Activated CD4-positive, alpha-beta T cell treated with anti-CD3 and anti-CD28 coated beads for 36 hours (primary cell): ENCODE results near the gene ABCB9. TPM values are rescaled to one million over a fixed set of nuclear protein-coding genes. Genes with fewer than 3 reads are reported as not detected.
"Not testable (repeated sequence)": the region's sequence is repeated elsewhere in the genome, so short reads cannot be mapped to it uniquely, and the experiment has no call there.

Experiments used
- ATAC-seq: fragments of 200-7000 bp; cut with Tn5 transposase; one replicate; pipeline ENCODE4 v1.10.0; 2021; ENCODE audit warnings: mild to moderate bottlenecking, moderate library complexity
- CTCF ChIA-PET: fragments of 350-600 bp; sonication (Branson Sonifier 250); formaldehyde crosslinking; loops from one replicate; lab custom pipeline; 2021; ENCODE audit warnings: antibody characterized with exemption; lab: Charles Lee
- POLR2A ChIA-PET: fragments of 350-600 bp; sonication (Branson Sonifier 250); formaldehyde crosslinking; loops from one replicate; lab custom pipeline; 2021; ENCODE audit warnings: antibody characterized with exemption, inconsistent platforms; lab: Charles Lee
- DNase-seq: peaks from one replicate; pipeline ENCODE4 v3.0.0-alpha.2; 2020
- H3K27ac Mint-ChIP-seq: one replicate; pipeline ENCODE4 v1.8.0; 2021; ENCODE audit warnings: mixed read lengths
- H3K27me3 Mint-ChIP-seq: one replicate; pipeline ENCODE4 v1.8.0; 2021; ENCODE audit warnings: mixed read lengths
- H3K36me3 Mint-ChIP-seq: one replicate; pipeline ENCODE4 v1.8.0; 2021; ENCODE audit warnings: low read depth, mixed read lengths
- H3K4me1 Mint-ChIP-seq: one replicate; pipeline ENCODE4 v1.8.0; 2021; ENCODE audit warnings: mixed read lengths
- H3K4me3 Mint-ChIP-seq: one replicate; pipeline ENCODE4 v1.8.0; 2021; ENCODE audit warnings: mild to moderate bottlenecking, moderate library complexity, mixed read lengths
- H3K9me3 Mint-ChIP-seq: one replicate; pipeline ENCODE4 v1.8.0; 2021; ENCODE audit warnings: low read depth, mixed read lengths
- intact Hi-C, 2 experiments: fragments of 100-400 bp; cut with DNase I in 1 of 2; cut with micrococcal nuclease in 1 of 2; formaldehyde crosslinking; loops; one replicate each; pipeline versions ENCODE4 v1.14.2 to v1.15.1; 2022 to 2024; cut with DNase I, micrococcal nuclease
- total RNA-seq, 2 experiments: library from RNA; stranded (reverse); gene quantifications; one replicate each; pipeline ENCODE4 v1.2.3, GENCODE V29; 2021

ABCB9 gene
- total RNA-seq, 2 experiments from 2014 or later: 3.8 to 6.3 TPM

DNA sequence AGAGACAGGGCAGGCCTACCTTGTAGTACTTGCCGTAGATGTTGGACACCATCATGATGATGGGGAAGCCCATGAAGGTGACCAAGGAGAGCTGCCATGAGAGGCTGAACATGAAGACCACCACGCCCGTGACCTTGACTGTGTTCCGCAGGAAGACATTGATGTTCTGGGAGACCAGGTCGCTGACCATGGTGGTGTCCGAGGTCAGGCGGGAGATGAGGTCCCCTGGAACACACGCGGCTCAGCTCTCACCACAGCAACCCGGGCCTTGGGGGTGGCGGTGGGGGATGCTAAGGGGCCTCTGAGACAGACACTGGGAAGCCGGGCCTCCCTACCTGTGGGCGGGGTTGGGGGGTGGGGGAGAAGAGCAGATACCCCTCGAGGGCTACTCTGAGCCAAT lies 17.7 kb downstream of the ABCB9 start:
- Mint-ChIP-seq H3K4me3 (no peak overlapping the region), H3K4me1 (peaks cover 17% of the 10 kb centered on the region), H3K36me3 (peaks cover 2% of the 10 kb centered on the region), H3K27me3 (no peaks in the 10 kb centered on the region), H3K9me3 (no peaks in the 10 kb centered on the region), H3K27ac (no peak overlapping the region)
- ChIA-PET CTCF (interaction anchor here (0.7 to 0.9 kb wide), 4 partner anchors 67 to 88 kb away, joined by 3 to 4 read pairs (median 3); no protein-coding TSS in a partner anchor), POLR2A (no interaction called here)
- DNase-seq (no peak), ATAC-seq (no peak)
- intact Hi-C loops: no loop called here

DNA sequence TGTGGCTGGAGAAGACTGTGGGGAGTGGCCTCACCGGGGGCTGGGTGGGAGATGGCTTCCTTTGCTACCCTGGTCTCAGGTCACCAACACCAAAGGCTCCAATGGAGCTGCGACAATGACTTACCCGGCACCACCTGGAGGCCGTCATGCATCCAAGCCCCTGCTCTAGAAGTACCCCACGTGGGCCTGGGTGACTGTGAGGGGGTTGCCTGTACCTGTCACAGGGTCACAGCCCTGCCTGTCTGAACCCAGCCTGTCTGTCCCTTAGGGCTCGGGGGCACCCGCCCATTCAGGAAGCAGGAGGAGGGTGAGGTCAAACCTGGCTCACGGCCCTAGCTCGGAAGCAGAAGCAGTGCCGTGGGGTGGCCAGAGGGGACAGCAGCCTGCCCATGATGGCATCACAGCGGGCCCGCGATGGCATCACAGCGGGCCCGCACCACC lies 18.9 kb downstream of the ABCB9 start:
- Mint-ChIP-seq H3K27me3 (no peaks in the 10 kb centered on the region), H3K9me3 (no peaks in the 10 kb centered on the region), H3K4me1 (peaks cover 22% of the 10 kb centered on the region), H3K27ac (peak overlapping the region; percentile 40), H3K4me3 (no peak overlapping the region), H3K36me3 (peaks cover 2% of the 10 kb centered on the region)
- intact Hi-C loops: loop anchor here (1.0 to 2.0 kb wide), 3 partner anchors 61 to 75 kb away; no protein-coding TSS in a partner anchor
- DNase-seq (no peak), ATAC-seq (no peak)
- CTCF ChIA-PET: interaction anchor here (0.6 to 1.8 kb wide), 10 partner anchors 28 to 195 kb away, joined by 3 to 5 read pairs (median 4); partner anchors contain the start of gene OGFOD2
- POLR2A ChIA-PET: interaction anchor here (0.6 kb wide), 2 partner anchors 14 to 30 kb away, joined by 3 to 4 read pairs; no protein-coding TSS in a partner anchor

DNA sequence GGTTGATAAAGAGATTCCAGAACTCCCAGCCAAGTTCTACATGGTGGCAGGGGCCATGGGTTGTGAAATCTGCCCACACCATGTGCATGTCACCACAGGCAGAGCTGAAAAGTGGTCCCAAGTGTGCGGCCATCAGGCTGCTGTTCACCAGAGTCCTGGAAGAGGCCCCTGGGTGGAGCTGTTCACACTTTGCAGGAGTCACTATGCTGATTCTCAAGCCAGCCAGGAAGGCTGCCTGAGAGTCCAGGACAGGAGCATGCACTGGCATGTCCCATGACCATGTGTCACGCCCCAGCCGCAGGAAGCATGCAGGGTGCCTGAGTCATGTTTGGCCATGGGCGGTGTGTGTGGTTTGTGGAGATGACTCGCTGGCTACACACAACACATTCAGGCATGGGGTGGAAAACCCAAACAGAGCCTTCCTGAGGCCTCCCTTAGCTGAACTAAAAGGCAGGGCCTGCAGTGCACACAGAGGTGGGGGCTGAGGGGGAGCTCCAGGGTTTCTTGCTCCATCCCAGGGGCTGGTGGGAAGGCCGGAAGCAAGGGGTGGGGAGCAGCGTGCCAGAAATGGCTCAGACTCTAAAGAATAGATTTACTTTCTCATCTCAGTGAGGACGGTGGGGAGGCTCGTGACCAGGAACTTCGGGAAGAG lies 19.4 kb downstream of the ABCB9 start:
- Mint-ChIP-seq H3K27me3 (no peaks in the 10 kb centered on the region), H3K27ac (peak overlapping the region; percentile 40), H3K9me3 (no peaks in the 10 kb centered on the region), H3K36me3 (peaks cover 2% of the 10 kb centered on the region), H3K4me1 (peaks cover 20% of the 10 kb centered on the region), H3K4me3 (no peak overlapping the region)
- intact Hi-C loops: loop anchor here (1.0 to 2.0 kb wide), 4 partner anchors 49 to 75 kb away; no protein-coding TSS in a partner anchor
- DNase-seq (peak; percentile 94), ATAC-seq (peak; percentile 98)
- CTCF ChIA-PET: interaction anchor here (0.6 to 1.8 kb wide), 13 partner anchors 8 to 284 kb away, joined by 3 to 5 read pairs (median 4); partner anchors contain the start of gene OGFOD2
- POLR2A ChIA-PET: interaction anchor here (0.6 kb wide), 2 partner anchors 8 to 14 kb away, joined by 3 read pairs; no protein-coding TSS in a partner anchor

DNA sequence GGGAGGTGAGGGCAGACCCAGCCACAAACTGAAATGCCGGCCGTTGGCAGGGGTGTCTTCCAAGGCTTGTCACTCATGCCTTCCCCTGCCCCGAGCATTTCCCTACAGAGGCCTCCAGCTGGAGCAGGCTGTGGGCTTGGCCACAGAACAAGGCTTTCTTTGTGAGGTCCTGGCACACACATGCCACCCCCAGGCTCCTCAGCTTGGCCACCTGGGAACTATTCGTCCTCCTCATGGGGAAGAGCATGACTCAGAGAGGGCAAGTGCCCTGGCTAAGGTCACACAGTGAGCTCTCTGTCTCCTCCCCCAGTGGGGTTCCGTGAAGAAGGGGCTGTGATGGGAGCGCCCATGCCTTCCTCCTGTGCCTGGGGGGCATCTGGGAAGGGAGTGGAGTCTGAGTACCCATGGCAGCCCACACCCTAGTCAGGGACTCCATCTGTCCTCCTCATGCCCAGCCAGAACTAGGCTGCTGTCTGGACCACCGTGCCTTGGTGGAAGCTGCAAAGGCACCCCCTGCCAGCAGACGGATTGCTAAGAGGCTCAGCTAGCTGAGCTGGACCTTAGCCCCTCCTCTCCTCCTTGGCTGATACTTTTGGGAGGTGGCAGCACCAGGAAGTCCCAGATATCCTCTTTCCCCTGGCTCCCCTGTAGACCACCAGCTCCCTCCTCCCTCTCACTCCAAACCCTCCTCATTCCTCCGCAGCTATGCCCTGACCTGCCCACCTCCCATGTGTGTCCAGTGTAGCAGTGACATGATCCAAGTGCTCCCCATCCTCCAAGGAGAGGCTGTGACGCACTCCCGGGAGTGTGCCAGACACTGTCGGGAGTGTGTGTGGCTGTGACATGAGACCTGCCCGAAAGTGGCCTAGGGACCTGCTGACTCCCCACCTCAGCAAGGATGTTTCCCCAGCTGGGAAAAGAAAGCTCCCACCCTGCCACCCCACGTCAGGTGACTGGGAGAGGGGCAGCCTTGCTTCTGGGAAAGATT lies 21.4 kb downstream of the ABCB9 start:
- Mint-ChIP-seq H3K27me3 (no peaks in the 10 kb centered on the region), H3K27ac (no peak overlapping the region), H3K9me3 (no peaks in the 10 kb centered on the region), H3K4me3 (no peak overlapping the region), H3K4me1 (peaks cover 20% of the 10 kb centered on the region), H3K36me3 (peaks cover 2% of the 10 kb centered on the region)
- DNase-seq: no peak
- CTCF ChIA-PET: interaction anchor here (0.7 to 1.6 kb wide), 5 partner anchors 57 to 84 kb away, joined by 4 to 7 read pairs (median 5); no protein-coding TSS in a partner anchor
- intact Hi-C loops: no loop called here
- ATAC-seq: no peak
- POLR2A ChIA-PET: no interaction called here

DNA sequence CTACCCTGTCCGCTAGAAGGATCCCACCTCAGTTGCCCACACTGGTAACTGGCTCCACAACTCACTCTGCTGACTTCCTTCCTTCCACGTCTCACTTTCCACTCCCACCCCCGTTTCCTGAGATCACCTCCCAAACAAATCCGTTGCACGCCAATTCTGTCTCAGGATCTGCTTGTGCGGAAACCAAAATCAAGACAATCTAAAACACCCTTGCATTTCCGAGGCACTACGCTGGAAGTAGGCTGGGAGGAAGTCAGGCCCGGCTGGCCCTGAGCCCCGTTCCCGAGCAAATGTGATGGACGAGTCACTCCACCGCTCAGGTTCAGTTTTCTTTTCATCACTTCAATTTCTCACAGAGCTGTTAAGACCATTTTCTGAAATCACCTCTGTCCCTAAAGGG lies 23.1 kb downstream of the ABCB9 start:
- ATAC-seq (no peak), DNase-seq (no peak)
- Mint-ChIP-seq H3K27me3 (no peaks in the 10 kb centered on the region), H3K9me3 (no peaks in the 10 kb centered on the region), H3K4me1 (peaks cover 20% of the 10 kb centered on the region), H3K4me3 (no peak overlapping the region), H3K36me3 (no peaks in the 10 kb centered on the region), H3K27ac (no peak overlapping the region)
- CTCF ChIA-PET: no interaction called here
- POLR2A ChIA-PET: no interaction called here
- intact Hi-C loops: no loop called here

DNA sequence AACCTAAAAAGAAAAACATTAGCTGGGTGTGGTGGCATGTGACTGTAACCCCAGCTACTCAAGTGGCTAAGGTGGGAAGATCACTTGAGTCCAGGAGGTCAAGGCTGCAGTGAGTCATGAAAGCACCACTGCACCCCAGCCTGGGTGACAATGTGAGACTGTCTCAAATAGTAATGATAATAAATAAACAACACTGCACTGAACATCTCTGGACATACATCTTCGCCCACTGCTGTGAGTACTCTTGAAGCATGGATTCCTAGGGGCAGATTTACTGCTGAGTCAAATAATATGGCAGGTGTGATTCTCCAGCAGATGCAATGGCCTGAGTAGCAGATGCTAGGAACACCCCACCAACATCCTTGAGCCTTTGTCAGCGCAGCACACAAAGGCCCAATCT lies 23.6 kb downstream of the ABCB9 start:
- CTCF ChIA-PET: interaction anchor here (0.9 kb wide), 1 partner anchor 72 kb away, joined by 4 read pairs; no protein-coding TSS in a partner anchor
- DNase-seq (no peak), ATAC-seq (no peak)
- Mint-ChIP-seq H3K27ac (no peak overlapping the region), H3K36me3 (peaks cover 3% of the 10 kb centered on the region), H3K9me3 (no peaks in the 10 kb centered on the region), H3K27me3 (no peaks in the 10 kb centered on the region), H3K4me1 (peaks cover 20% of the 10 kb centered on the region), H3K4me3 (no peak overlapping the region)
- POLR2A ChIA-PET: no interaction called here
- intact Hi-C loops: no loop called here

DNA sequence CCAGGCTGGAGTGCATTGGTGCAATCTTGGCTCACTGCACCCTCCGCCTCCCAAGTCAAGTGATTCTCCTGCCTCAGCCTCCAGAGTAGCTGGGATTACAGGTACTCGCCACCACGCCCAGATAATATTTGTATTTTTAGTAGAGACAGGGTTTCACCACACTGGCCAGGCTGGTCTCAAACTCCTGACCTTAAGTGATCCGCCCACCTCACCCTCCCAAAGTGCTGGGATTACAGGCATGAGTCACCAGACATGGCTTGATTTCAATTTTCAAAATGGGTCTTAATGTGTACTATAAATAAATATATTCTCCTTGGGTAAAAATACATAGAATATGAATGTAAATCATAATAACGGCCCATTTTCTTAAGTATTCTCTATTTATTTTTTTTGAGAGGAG lies 24.9 kb downstream of the ABCB9 start:
- H3K36me3 Mint-ChIP-seq, ATAC-seq, H3K27me3 Mint-ChIP-seq, H3K4me1 Mint-ChIP-seq, intact Hi-C loops, H3K9me3 Mint-ChIP-seq, DNase-seq, H3K27ac Mint-ChIP-seq, POLR2A ChIA-PET, H3K4me3 Mint-ChIP-seq: not testable (repeated sequence)
- CTCF ChIA-PET: interaction anchor here (0.6 kb wide), 1 partner anchor 297 kb away, joined by 3 read pairs; no protein-coding TSS in a partner anchor

DNA sequence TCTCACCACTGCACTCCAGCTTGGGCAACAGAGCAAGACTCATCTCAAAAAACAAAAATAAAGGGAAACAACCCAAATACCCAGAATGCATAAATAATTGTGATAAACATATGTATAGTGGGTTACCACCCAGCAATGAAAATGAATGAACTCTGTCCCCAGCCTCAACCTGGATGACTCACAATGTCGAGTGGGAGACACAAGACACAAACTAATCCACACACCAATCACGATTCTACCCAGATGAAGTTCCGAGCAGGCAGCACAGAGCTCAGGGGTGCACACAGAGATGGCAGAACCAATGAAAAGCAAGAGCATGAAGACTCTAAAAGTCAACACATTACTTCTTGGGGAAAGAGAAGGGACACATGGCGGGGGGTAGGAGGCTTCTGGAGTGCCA lies 27.1 kb downstream of the ABCB9 start:
- Mint-ChIP-seq H3K27ac (no peak overlapping the region), H3K9me3 (no peaks in the 10 kb centered on the region), H3K36me3 (peaks cover 3% of the 10 kb centered on the region), H3K4me3 (no peak overlapping the region), H3K27me3 (no peaks in the 10 kb centered on the region), H3K4me1 (peaks cover 5% of the 10 kb centered on the region)
- ATAC-seq (no peak), DNase-seq (no peak)
- intact Hi-C loops: no loop called here
- POLR2A ChIA-PET: no interaction called here
- CTCF ChIA-PET: no interaction called here

DNA sequence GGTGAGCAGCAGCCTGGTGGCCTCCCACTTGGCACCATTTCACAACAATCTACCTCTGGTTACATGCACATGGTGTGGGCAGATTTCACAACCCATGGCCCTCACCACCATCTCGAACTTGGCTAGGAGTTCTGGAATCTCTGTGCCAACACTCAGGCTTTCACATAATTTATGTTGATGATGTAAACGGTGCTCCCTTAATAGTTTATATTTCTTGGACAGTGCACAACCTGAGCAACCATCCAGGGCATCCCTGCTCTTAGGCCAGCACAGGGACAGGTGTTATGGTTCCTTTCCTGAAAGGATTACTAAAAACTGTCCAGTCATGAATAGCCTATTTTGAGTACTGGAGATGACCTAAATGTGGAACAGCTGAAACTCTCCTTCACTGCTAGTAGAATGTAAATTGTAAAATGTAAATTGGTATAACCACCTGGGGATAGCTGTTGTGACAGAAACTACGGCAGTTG lies 28.6 kb downstream of the ABCB9 start:
- intact Hi-C loops: no loop called here
- no peak overlapping the region for H3K4me3 Mint-ChIP-seq
- no peaks in the 10 kb centered on the region for H3K4me1 Mint-ChIP-seq
- peaks cover 3% of the 10 kb centered on the region for H3K36me3 Mint-ChIP-seq
- H3K27me3 Mint-ChIP-seq: no peaks in the 10 kb centered on the region
- ChIA-PET CTCF (interaction anchor here (0.6 kb wide), 1 partner anchor 1955 kb away, joined by 3 read pairs; no protein-coding TSS in a partner anchor), POLR2A (no interaction called here)
- no peak overlapping the region for H3K27ac Mint-ChIP-seq
- DNase-seq: no peak
- H3K9me3 Mint-ChIP-seq: no peaks in the 10 kb centered on the region
- ATAC-seq: no peak

DNA sequence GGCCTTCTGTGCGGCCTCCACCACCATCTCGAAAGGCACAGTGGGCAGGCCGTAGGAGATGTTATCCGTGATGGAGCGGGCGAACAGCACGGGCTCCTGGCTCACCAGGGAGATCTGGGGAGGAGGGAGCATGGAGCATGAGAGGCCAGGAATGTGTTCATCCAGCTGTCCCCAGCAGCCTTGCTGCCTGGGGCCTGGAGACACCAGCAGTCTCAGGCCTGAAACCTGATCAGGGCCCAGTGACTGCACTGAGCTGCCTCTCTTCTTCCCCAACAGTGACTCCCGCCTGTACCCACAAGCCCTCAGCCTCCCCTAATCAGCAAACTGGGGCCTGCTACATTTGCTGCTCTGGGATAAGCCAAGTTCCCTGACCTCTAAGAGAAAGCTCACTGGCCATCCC lies 30.9 kb downstream of the ABCB9 start:
- H3K27ac Mint-ChIP-seq: no peak overlapping the region
- no peaks in the 10 kb centered on the region for H3K4me1 Mint-ChIP-seq
- no peak for DNase-seq
- ATAC-seq: no peak
- CTCF ChIA-PET: no interaction called here
- H3K27me3 Mint-ChIP-seq: no peaks in the 10 kb centered on the region
- POLR2A ChIA-PET: no interaction called here
- no peak overlapping the region for H3K4me3 Mint-ChIP-seq
- peaks cover 3% of the 10 kb centered on the region for H3K36me3 Mint-ChIP-seq
- intact Hi-C loops: no loop called here
- H3K9me3 Mint-ChIP-seq: no peaks in the 10 kb centered on the region

DNA sequence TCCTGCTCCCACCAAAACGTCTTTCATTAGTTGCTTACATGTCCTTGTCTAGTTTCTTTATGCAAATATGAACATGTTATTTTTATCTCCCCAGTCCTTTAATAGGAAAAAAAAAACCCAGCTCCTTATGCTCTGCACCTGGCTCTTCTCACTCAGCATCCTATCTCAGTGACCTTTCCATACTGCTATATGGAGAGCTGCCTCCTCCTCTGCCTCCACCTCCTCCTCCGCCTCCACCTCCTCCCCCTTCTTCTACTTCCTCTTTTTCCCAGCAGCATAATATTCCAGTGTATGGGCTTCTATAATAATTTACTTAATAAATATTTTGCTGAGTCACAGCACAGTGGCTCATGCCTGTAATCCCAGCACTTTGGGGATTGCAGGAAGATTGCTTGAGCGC lies 31.5 kb downstream of the ABCB9 start:
- POLR2A ChIA-PET: no interaction called here
- Mint-ChIP-seq H3K4me1 (no peaks in the 10 kb centered on the region), H3K27me3 (no peaks in the 10 kb centered on the region), H3K27ac (no peak overlapping the region), H3K4me3 (no peak overlapping the region), H3K36me3 (peaks cover 3% of the 10 kb centered on the region), H3K9me3 (no peaks in the 10 kb centered on the region)
- CTCF ChIA-PET: no interaction called here
- intact Hi-C loops: no loop called here
- DNase-seq: no peak
- ATAC-seq: no peak
